WERI-Rb-1 (cell line): ENCODE measurements around the gene PIK3R1.

Experiments used
- DNase-seq: peaks from one replicate; pipeline ENCODE4 v3.0.0-alpha.2; 2020
- H3K27ac ChIP-seq: fragments of 250-450 bp; sonication (Bioruptor Pico); 2 replicates; pipeline ENCODE4 v1.5.1; 2020; ENCODE audit warnings: mild to moderate bottlenecking, moderate library complexity
- H3K27me3 ChIP-seq: fragments of 250-450 bp; sonication (Bioruptor Pico); 2 replicates; pipeline ENCODE4 v1.5.1; 2021; ENCODE audit warnings: mild to moderate bottlenecking, low read depth, moderate library complexity; ENCODE audit not compliant: insufficient read depth, severe bottlenecking
- H3K36me3 ChIP-seq: fragments of 250-450 bp; sonication (Bioruptor Pico); 2 replicates; pipeline ENCODE4 v1.5.1; 2020; ENCODE audit warnings: mild to moderate bottlenecking, moderate library complexity
- H3K4me3 ChIP-seq: 2 replicates; pipeline ENCODE4 v1.5.1; 2011; ENCODE audit warnings: low read depth, mild to moderate bottlenecking, control low read depth, low read length
- H3K9me3 ChIP-seq: fragments of 250-450 bp; sonication (Bioruptor Pico); 2 replicates; pipeline ENCODE4 v1.5.1; 2021; ENCODE audit warnings: mild to moderate bottlenecking, moderate library complexity; ENCODE audit not compliant: severe bottlenecking
- CTCF ChIP-seq: IDR thresholded peaks from 2 replicates; pipeline ENCODE4 v1.5.1; 2011; ENCODE audit warnings: low read depth, mild to moderate bottlenecking, control low read depth, inconsistent platforms, low read length

The PIK3R1 gene

DNA sequence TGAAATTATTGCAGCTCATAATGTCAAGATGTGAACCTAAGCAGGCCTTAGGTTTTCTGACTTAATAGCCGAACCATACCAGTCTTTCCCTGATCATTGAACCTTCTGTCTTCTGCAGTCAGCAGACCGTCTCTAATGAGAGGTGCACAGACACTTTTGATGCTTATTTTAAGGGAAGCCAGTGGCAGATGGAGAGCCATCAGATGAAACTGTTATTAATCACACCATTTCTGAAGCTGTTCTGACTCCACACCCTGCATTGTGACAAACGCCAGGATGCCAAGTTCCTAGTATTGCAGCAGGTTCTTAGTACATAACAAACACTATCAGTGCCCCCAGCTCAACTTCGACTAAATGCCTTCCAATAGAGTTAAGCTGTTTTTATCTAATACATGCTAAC, 43.0 kb downstream of the PIK3R1 start:
- no peaks in the 10 kb centered on the region for H3K36me3 ChIP-seq
- no peak for DNase-seq
- no peaks in the 10 kb centered on the region for H3K27me3 ChIP-seq
- no peak for TF ChIP-seq CTCF
- no peaks in the 10 kb centered on the region for H3K9me3 ChIP-seq
- H3K4me3 ChIP-seq: no peak overlapping the region
- H3K27ac ChIP-seq: no peak overlapping the region

DNA sequence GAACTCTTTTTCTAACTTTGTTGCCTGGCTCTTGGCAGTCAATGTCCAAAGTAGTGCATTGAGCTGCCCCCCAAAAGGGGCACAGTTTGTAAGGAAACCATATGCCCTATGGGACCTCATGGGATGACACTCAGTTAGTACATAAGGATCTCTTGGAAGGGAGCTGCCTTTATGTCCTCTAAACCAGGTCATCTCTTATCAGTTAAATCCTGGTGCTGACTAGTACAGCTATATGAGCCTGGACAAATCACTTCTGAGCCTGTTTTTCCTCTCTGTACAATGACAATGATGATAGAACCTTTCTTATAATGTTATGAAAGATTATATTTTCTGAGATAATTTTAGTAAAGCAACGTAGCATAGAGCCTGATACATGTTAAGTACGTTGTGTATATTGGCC, 44.1 kb downstream of the PIK3R1 start:
- H3K27me3 ChIP-seq: no peaks in the 10 kb centered on the region
- no peak overlapping the region for H3K4me3 ChIP-seq
- TF ChIP-seq CTCF: no peak
- no peaks in the 10 kb centered on the region for H3K9me3 ChIP-seq
- no peak for DNase-seq
- no peak overlapping the region for H3K27ac ChIP-seq
- no peaks in the 10 kb centered on the region for H3K36me3 ChIP-seq

- no peak for TF ChIP-seq CTCF
- no peaks in the 10 kb centered on the region for H3K36me3 ChIP-seq
Measured at GRCh38 chr5:68260467-68260866, 44.9 kb downstream of the PIK3R1 start.

GRCh38 chr5:68261169-68261568, 45.6 kb downstream of the PIK3R1 start:
- no peak overlapping the region for H3K4me3 ChIP-seq
- no peak for DNase-seq
- H3K9me3 ChIP-seq: no peaks in the 10 kb centered on the region
- H3K27me3 ChIP-seq: no peaks in the 10 kb centered on the region
- no peak for TF ChIP-seq CTCF
- no peaks in the 10 kb centered on the region for H3K36me3 ChIP-seq
- H3K27ac ChIP-seq: no peak overlapping the region

More at GRCh38 chr5:68260467-68260866, 44.9 kb downstream of the PIK3R1 start:
- no peak for DNase-seq
- H3K9me3 ChIP-seq: no peaks in the 10 kb centered on the region
- H3K27me3 ChIP-seq: no peaks in the 10 kb centered on the region
- H3K27ac ChIP-seq: no peak overlapping the region
- no peak overlapping the region for H3K4me3 ChIP-seq

DNA sequence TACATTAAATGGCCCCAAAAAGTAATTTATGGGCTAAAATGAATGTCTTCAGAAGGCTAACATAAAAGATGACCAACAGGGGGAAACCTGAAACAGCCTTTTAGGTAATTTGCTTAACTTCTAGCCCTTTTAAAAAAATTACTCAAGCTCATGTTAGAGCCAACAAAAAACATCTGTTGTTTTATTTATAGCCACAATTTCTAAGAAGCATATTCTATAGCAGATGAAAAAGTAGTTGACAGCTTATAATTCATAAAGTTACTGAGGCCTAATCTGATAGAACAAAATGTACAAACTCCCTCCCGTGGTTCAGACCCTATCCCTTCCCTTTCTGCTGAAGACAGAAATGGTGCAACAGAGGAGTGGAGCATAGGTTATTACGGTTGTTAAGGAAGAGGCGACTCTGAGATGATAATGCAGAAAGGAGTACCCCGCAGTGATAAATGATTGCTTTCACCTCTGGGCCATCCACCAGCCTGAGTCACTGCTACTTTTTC, 46.1 kb downstream of the PIK3R1 start:
- no peak overlapping the region for H3K27ac ChIP-seq
- H3K9me3 ChIP-seq: no peaks in the 10 kb centered on the region
- H3K4me3 ChIP-seq: no peak overlapping the region
- H3K36me3 ChIP-seq: no peaks in the 10 kb centered on the region
- TF ChIP-seq CTCF: no peak
- no peak for DNase-seq
- no peaks in the 10 kb centered on the region for H3K27me3 ChIP-seq
